22Rv1 (cell line): Measurements from ENCODE around the gene EEF1AKMT1.

Experiments
- CTCF ChIP-seq: fragments of 450-650 bp; IDR thresholded peaks from 2 replicates; pipeline ENCODE4 v1.5.1; 2017; ENCODE audit warnings: mild to moderate bottlenecking
- ZFX ChIP-seq: fragments of 450-650 bp; IDR thresholded peaks from 2 replicates; pipeline ENCODE4 v1.6.1; 2017; ENCODE audit warnings: antibody characterized with exemption, borderline replicate concordance

GRCh38 chr13:20691616-20692015 is 82.1 kb downstream of the EEF1AKMT1 start:
- TF ChIP-seq CTCF, result no peak
- no peak for TF ChIP-seq ZFX
